HG03066 (cell line): ENCODE measurements around the gene GNB1L.
"Not testable (repeated sequence)": the region's sequence is repeated elsewhere in the genome, so short reads cannot be mapped to it uniquely, and the experiment has no call there.

Experiments used
- ATAC-seq: cut with Tn5 transposase; IDR thresholded peaks from one replicate; pipeline ENCODE4 v1.9.1; 2021; ENCODE audit warnings: low read depth; ENCODE audit not compliant: unreplicated experiment

GNB1L gene

DNA sequence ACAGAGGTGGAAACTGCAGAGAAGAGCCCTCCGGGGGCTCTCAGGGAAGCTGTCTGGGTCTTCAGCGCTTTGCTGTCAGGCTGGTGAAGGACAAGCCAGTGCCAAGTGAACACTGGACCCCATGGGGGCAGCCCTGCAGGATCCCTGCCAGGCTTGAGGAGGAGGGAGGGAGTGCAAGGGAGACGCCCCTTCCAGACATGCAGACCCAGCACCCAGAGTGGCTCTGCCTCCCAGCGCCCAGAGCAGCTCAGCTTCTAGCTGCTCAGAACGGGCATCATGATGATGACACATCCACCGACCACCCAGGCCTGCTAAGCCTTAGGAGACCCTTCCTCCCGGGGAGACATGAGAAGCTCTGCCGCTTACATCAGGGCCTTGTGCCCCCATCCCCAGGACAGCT lies 54.4 kb downstream of the GNB1L start:
- ATAC-seq, result no peak

GRCh38 chr22:19799322-19800190 lies 55.1 kb downstream of the GNB1L start:
- ATAC-seq, result no peak

DNA sequence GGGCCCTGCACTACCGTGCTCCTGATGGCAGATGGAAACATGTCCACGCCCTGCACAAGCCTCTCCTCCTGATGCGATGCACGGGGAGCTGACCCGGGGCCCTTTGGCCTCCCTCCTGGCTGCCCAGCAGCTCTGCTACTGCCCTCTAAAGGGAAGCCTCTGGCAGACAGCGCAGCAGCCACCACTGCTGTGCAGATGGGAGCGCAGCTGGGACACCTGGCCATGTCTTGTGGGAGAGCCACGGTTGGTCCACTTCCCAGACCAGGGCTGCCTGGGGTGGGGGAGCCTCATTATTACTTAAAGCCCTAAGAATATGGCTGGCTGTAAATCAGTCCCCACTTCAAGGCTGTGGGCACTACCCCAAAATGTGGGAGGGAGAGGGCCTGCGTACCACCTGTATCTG lies 55.8 kb downstream of the GNB1L start:
- no peak for ATAC-seq

GRCh38 chr22:19798003-19798665 lies 56.5 kb downstream of the GNB1L start:
- no peak for ATAC-seq

- no peak for ATAC-seq
Observed at GRCh38 chr22:19797086-19798002, 57.3 kb downstream of the GNB1L start.

DNA sequence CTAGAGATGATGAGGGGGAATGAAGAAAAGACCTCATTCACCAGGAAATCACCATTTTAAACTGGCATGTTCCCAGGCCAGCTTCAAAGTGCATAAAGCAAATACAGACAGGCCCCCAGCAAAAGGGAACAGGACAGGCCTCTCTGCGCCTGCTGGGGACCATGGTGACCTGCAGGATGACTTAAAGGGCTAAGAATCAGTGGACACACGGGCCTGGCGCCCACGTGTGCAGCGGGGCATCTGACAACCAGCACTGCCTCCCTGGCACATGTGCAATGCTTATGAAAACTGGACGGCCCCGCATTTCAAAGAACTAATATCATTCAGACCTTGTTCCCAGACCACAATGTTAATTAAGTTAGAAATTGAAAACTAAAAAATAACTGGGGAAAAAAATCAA lies 58.5 kb downstream of the GNB1L start:
- no peak for ATAC-seq

DNA sequence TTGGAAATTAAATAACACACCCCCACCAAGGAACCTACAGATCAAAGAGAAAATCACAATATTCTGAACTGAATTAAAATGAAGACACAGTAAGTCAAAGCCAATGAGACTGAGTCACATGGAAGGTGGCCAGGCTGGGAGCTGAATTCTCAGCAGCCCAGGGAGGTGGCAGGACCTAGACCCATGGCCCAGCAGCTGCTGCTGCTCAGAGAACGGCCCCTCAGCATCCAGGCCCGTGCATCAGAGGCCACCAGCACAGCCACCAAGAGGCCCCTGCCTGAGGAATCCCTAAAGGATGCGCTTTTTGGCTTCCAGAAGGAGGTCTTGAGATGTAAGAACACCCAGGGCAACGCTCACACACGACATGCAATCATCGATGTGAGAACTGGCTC lies 59.1 kb downstream of the GNB1L start:
- ATAC-seq, result no peak

DNA sequence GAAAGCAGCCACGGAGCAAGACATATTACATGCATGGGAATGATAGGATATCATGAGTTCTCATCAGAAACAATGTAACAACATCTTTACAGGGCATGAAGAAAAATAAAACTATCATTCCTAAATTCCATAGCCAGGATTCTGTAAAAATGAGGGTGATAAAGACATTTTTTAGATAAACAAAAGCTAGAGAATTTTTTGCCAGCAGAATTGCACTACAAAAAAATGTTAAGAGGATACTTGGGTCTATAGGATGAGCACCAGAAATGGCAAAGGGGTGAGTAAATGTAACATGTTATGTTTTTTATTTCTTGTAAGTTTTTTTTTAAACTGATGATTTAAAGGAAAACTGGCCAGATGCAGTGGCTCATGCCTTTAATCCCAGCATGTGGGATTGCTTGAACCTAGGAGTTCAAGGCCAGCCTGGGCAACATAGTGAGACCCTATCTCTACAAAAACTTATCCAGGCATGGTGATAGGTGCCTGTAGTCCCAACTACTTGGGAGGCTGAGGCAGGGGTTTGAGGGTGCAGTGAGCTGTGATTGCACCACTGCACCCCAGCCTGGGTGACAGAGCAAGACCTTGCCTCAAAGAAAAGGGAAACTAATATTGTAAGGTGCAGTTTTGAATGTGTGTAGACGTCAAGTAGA lies 60.9 kb downstream of the GNB1L start:
- no peak for ATAC-seq

GRCh38 chr22:19793161-19793560 lies 61.5 kb downstream of the GNB1L start:
- ATAC-seq, result no peak

GRCh38 chr22:19792383-19792896 lies 62.2 kb downstream of the GNB1L start:
- not testable (repeated sequence) for ATAC-seq

- no peak for ATAC-seq
Observed at GRCh38 chr22:19791894-19792293, 62.8 kb downstream of the GNB1L start.

DNA sequence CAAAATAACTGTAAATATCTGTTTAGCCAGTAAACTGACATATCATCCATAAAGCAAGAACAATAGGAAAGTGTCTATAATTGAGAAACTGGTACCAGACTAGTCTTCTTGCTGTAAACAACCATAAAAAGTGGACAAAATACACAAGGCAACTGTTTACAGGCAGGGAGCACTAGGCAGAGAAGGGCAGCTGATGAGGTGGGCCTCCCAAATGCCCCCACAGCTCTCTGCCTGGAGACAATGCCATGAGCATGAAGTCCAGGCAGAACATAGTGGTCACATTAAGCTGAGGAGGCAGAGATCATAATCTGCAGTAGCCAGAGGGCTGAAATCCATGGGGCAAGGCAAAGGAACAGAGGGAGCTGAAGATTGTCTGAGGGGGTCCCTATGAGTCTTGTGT lies 63.4 kb downstream of the GNB1L start:
- ATAC-seq, result no peak

GRCh38 chr22:19789828-19790227 lies 64.8 kb downstream of the GNB1L start:
- no peak for ATAC-seq

DNA sequence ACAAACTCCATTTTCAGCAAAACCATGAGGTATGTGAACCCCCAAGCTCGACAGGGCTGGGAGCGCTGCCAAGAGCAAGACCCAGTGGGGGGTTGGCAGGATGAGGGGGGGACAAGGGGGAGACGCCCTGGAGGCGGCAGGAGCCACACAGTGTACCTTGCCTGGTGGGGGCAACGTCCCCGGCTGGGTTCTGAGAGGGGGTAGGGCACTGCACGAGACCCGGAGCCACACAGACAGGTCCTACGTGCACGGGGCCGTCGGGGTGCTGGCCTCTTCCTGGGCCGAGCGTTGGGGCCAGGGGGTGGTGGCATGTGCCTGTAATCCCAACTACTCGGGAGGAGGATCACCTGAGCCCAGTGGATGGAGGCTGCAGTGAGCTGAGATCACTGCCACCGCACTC lies 65.3 kb downstream of the GNB1L start:
- no peak for ATAC-seq

DNA sequence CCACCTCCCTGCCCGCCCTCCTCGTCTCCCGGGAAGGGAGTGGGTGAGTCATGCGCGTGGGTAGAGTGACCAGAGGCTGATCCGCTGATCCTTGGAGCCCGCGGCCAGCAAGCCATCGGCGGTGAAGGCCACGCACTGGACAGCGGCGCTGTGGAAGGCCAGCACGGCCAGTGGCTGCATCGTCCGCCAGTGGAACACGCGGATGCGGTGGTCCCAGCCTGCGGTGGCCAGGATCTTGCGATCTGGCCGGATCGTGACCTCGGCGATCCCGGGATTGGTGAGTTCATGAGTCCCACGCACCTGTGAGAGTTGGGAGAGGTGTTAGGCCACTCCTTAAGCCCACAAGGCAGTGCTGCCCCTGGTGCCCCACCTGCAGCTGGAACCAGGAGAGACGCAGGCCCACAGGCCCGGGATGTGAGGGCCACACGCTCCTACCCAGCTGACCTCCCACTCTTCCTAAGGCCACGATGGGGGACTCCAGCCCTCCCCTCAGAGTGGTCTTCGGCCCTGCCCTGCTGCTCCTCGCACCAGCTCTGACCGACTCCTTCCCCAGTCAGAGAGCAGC lies 65.9 kb downstream of the GNB1L start:
- no peak for ATAC-seq

- ATAC-seq, result no peak
Observed at GRCh38 chr22:19787849-19788141, 66.9 kb downstream of the GNB1L start.

GRCh38 chr22:19786959-19787848 lies 67.5 kb downstream of the GNB1L start:
- ATAC-seq, result no peak

DNA sequence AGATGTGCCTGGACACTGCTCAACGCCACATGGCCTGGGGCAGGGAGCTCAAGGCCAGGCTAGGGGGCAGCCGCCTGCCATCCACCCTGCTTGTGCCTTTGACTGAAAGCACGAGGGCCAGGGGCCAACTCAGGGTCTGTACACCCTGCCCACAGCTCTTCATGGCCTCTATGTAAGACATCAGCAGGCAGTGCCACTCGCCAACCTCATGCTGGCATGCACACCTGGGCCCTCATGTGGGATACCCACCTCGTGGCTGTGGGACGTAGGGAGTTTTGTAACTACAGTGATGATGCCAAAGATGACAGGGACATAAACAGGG lies 68.4 kb downstream of the GNB1L start:
- no peak for ATAC-seq

GRCh38 chr22:19785461-19786263 lies 69.0 kb downstream of the GNB1L start:
- ATAC-seq, result no peak
